H1 (cell line): ENCODE data around the gene HERC3. TPM values are rescaled to one million over a fixed set of nuclear protein-coding genes. Genes with fewer than 3 reads are reported as not detected.
"Not testable (repeated sequence)": the region's sequence is repeated elsewhere in the genome, so short reads cannot be mapped to it uniquely, and the experiment has no call there.

ENCODE experiments used
- CTCF ChIA-PET: fragments of 300-600 bp; sonication (Branson Sonifier 250); formaldehyde crosslinking; loops from one replicate; lab custom pipeline; 2021; ENCODE audit not compliant: partially characterized antibody; lab: Charles Lee
- POLR2A ChIA-PET: fragments of 300-600 bp; sonication (Branson Sonifier 250); formaldehyde crosslinking; loops from one replicate; lab custom pipeline; 2021; ENCODE audit warnings: inconsistent platforms; ENCODE audit not compliant: partially characterized antibody; lab: Charles Lee
- DNase-seq, 2 experiments: peaks; one replicate each; pipeline versions ENCODE4 v3.0.0 to v3.0.0-alpha.2; 2010 to 2022; ENCODE audit warnings: low spot score in 2 of 2, low read depth in 1 of 2, mixed read lengths in 1 of 2
- FAIRE-seq: peaks from 2 replicates; lab custom pipeline; 2011; peaks lifted over from hg19 to GRCh38; lab: Jason Lieb, UNC
- H2AFZ ChIP-seq: 2 replicates; pipeline ENCODE4 v1.8.1; 2012; ENCODE audit warnings: low read length, inconsistent platforms
- H2AK5ac ChIP-seq: 2 replicates; pipeline ENCODE4 v1.6.1; 2013; ENCODE audit warnings: low read depth, low read length
- H2BK120ac ChIP-seq: replicated peaks from 2 replicates; pipeline ENCODE3; 2013; ENCODE audit warnings: low read depth, low read length, inconsistent platforms
- H2BK12ac ChIP-seq: 2 replicates; pipeline ENCODE4 v1.6.1; 2013; ENCODE audit warnings: low read depth, low read length
- H2BK15ac ChIP-seq: 2 replicates; pipeline ENCODE4 v1.6.1; 2013; ENCODE audit warnings: low read length
- H2BK20ac ChIP-seq: 2 replicates; pipeline ENCODE4 v1.6.1; 2013; ENCODE audit warnings: low read length
- H2BK5ac ChIP-seq: 2 replicates; pipeline ENCODE4 v1.6.1; 2013; ENCODE audit warnings: low read depth, low read length
- H3K14ac ChIP-seq: 2 replicates; pipeline ENCODE4 v1.6.1; 2013; ENCODE audit warnings: inconsistent platforms; ENCODE audit not compliant: insufficient read length
- H3K18ac ChIP-seq: 2 replicates; pipeline ENCODE4 v1.6.1; 2013; ENCODE audit warnings: low read length; ENCODE audit errors: extremely low read depth
- H3K23ac ChIP-seq: 2 replicates; pipeline ENCODE4 v1.6.1; 2013; ENCODE audit warnings: inconsistent platforms; ENCODE audit not compliant: insufficient read length
- H3K23me2 ChIP-seq: 2 replicates; pipeline ENCODE4 v1.6.1; 2013; ENCODE audit warnings: low read depth, low read length
- H3K27ac ChIP-seq: 2 replicates; pipeline ENCODE4 v1.6.1; 2011; ENCODE audit warnings: low read depth, low read length, inconsistent platforms
- H3K27me3 ChIP-seq, 4 experiments: replicated peaks in 1 of 4; 1 replicate in 1 of 4; 2 replicates in 3 of 4; pipeline versions ENCODE4 v1.6.1 to v1.8.1; 2011 to 2013; ENCODE audit warnings: low read length in 3 of 4, mild to moderate bottlenecking in 3 of 4, inconsistent platforms in 2 of 4, mixed read lengths in 2 of 4, moderate library complexity in 1 of 4; ENCODE audit not compliant: control insufficient read depth in 3 of 4, insufficient read depth in 3 of 4; ENCODE audit errors: extremely low read depth in 1 of 4
- H3K36me3 ChIP-seq, 4 experiments: 2 replicates each; pipeline versions ENCODE4 v1.6.1 to v1.8.1; 2011 to 2013; ENCODE audit warnings: mild to moderate bottlenecking in 4 of 4, low read length in 3 of 4, moderate library complexity in 2 of 4, control low read depth in 1 of 4, inconsistent platforms in 1 of 4; ENCODE audit not compliant: insufficient read depth in 4 of 4, control insufficient read depth in 2 of 4
- H3K4ac ChIP-seq: replicated peaks from 2 replicates; pipeline ENCODE3; 2013; ENCODE audit warnings: low read length, low read depth, mixed read lengths, inconsistent platforms; ENCODE audit not compliant: insufficient read length
- H3K4me1 ChIP-seq, 4 experiments: replicated peaks in 1 of 4; 1 replicate in 1 of 4; 2 replicates in 3 of 4; pipeline versions ENCODE4 v1.6.1 to v1.8.1; 2011 to 2013; ENCODE audit warnings: low read length in 3 of 4, inconsistent platforms in 2 of 4, mixed read lengths in 1 of 4; ENCODE audit not compliant: insufficient read depth in 4 of 4, control insufficient read depth in 3 of 4
- H3K4me2 ChIP-seq, 2 experiments: 2 replicates each; pipeline versions ENCODE4 v1.6.1 to v1.8.1; 2011 to 2013; ENCODE audit warnings: low read depth in 2 of 2, low read length in 2 of 2, control low read depth in 1 of 2, inconsistent platforms in 1 of 2, mild to moderate bottlenecking in 1 of 2; ENCODE audit not compliant: insufficient read depth in 1 of 2
- H3K4me3 ChIP-seq, 4 experiments: fragments of 200-600, 300-600 bp in 1 of 4; sonication (generic), shearing (Covaris generic), sonication (Bioruptor Twin) in 1 of 4; 2 replicates each; pipeline versions ENCODE4 v1.5.1 to v1.8.1; 2011 to 2016; ENCODE audit warnings: low read length in 4 of 4, low read depth in 3 of 4, control low read depth in 2 of 4, inconsistent platforms in 2 of 4, mild to moderate bottlenecking in 2 of 4, mixed read lengths in 1 of 4, moderate library complexity in 1 of 4; ENCODE audit not compliant: insufficient read depth in 2 of 4; ENCODE audit errors: extremely low read depth in 1 of 4
- H3K56ac ChIP-seq: replicated peaks from 2 replicates; pipeline ENCODE3; 2013; ENCODE audit warnings: low read depth, mild to moderate bottlenecking, mixed read lengths, low read length, inconsistent platforms; ENCODE audit not compliant: insufficient read length
- H3K79me1 ChIP-seq: 2 replicates; pipeline ENCODE4 v1.6.1; 2013; ENCODE audit warnings: low read depth, low read length, control low read depth
- H3K79me2 ChIP-seq, 2 experiments: 2 replicates each; pipeline versions ENCODE4 v1.6.1 to v1.8.1; 2012 to 2013; ENCODE audit warnings: low read length in 2 of 2, mild to moderate bottlenecking in 2 of 2, inconsistent platforms in 1 of 2; ENCODE audit not compliant: insufficient read depth in 2 of 2, control insufficient read depth in 1 of 2
- H3K9ac ChIP-seq, 4 experiments: replicated peaks in 1 of 4; 1 replicate in 1 of 4; 2 replicates in 3 of 4; pipeline versions ENCODE4 v1.6.1 to v1.8.1; 2011 to 2013; ENCODE audit warnings: low read depth in 3 of 4, low read length in 3 of 4, control low read depth in 2 of 4, mild to moderate bottlenecking in 2 of 4, moderate library complexity in 2 of 4, inconsistent platforms in 1 of 4; ENCODE audit errors: extremely low read depth in 1 of 4
- H3K9me3 ChIP-seq, 2 experiments: 2 replicates each; pipeline versions ENCODE4 v1.6.1 to v1.8.1; 2012 to 2013; ENCODE audit warnings: mild to moderate bottlenecking in 2 of 2, moderate library complexity in 2 of 2, control low read depth in 1 of 2, inconsistent platforms in 1 of 2, low read depth in 1 of 2, low read length in 1 of 2, mixed read lengths in 1 of 2; ENCODE audit not compliant: insufficient read depth in 2 of 2
- H4K20me1 ChIP-seq, 2 experiments: replicated peaks in 1 of 2; 2 replicates each; pipeline versions ENCODE3 to v1.8.1; 2011 to 2013; ENCODE audit warnings: inconsistent platforms in 2 of 2, low read length in 2 of 2, mild to moderate bottlenecking in 1 of 2; ENCODE audit not compliant: insufficient read depth in 2 of 2, control insufficient read depth in 1 of 2
- H4K5ac ChIP-seq: 2 replicates; pipeline ENCODE4 v1.6.1; 2013; ENCODE audit warnings: low read length, low read depth, mixed read lengths, inconsistent platforms; ENCODE audit not compliant: insufficient read length
- H4K8ac ChIP-seq: 2 replicates; pipeline ENCODE4 v1.8.0; 2013; ENCODE audit warnings: mild to moderate bottlenecking, moderate library complexity, low read length, inconsistent platforms; ENCODE audit not compliant: insufficient read depth; ENCODE audit errors: extremely low read depth
- H4K91ac ChIP-seq: replicated peaks from 2 replicates; pipeline ENCODE3; 2013; ENCODE audit warnings: low read length, mixed read lengths, inconsistent platforms; ENCODE audit not compliant: insufficient read length
- YY1 ChIP-seq: IDR thresholded peaks from 2 replicates; pipeline ENCODE4 v1.6.1; 2011; ENCODE audit warnings: low read depth, mild to moderate bottlenecking, low read length
- WGBS, 2 experiments: shearing (Covaris generic) in 1 of 2; methylation state at CpG; one replicate each; pipeline versions ENCODE4 v1.1.6 to v1.1.7; 2013 to 2015; ENCODE audit warnings: low lambda C conversion rate in 2 of 2, mixed read lengths in 2 of 2, inconsistent platforms in 1 of 2, low coverage in 1 of 2, missing lambda C conversion rate in 1 of 2; ENCODE audit not compliant: insufficient replicate concordance in 2 of 2, insufficient coverage in 1 of 2, insufficient read length in 1 of 2; ENCODE audit errors: extremely low coverage in 1 of 2, missing lambda C conversion rate in 1 of 2; 5-methylcytosine and 5-hydroxymethylcytosine counted together
- polyA plus RNA-seq, 7 experiments: library from polyadenylated mRNA; depleted of rRNA in 3 of 7; stranded (reverse) in 5 of 7; unstranded in 2 of 7; fragments of >200 nt in 5 of 7; fragments of 200-250 nt in 2 of 7; gene quantifications; 1 replicate in 5 of 7; 2 replicates in 1 of 7; 4 replicates in 1 of 7; pipeline versions ENCODE4 v1.2.1 to v1.2.3, GENCODE V29; 2011 to 2013; ENCODE audit warnings: missing spikeins in 2 of 7, mixed read lengths in 2 of 7
- total RNA-seq: library from RNA; stranded (reverse); fragmentation: NEBNext Ultra II Directional; extraction: Animal tissue kit (Norgen Biotek cat#: 25700); gene quantifications from 2 replicates; pipeline ENCODE4 v1.2.1, GENCODE V29; 2021

HERC3 gene
- total and polyA plus RNA-seq, 2 of the 8 experiments (the other 6 are each of a cell fraction or from before 2014, with no cell fraction given): 1.4 to 5.7 TPM

DNA sequence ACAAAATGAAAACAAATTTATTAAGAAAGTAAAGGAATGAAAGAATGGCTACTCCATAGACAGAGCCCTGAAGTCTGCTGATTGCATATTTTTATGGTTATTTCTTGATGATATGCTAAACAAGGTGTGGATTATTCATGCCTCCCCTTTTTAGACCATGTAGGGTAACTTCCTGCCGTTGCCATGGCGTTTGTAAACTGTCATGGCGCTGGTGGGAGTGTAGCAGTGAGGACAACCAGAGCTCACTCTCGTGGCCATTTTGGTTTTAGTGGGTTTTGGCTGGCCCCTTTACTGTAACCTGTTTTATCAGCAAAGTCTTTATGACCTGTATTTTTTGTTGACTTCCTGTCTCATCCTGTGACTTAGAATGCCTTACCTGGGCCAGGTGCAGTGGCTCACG is 17.5 kb downstream of the HERC3 start:
- H3K36me3 ChIP-seq, H3K4me1 ChIP-seq, H3K79me1 ChIP-seq, H3K18ac ChIP-seq, H3K27ac ChIP-seq, H3K56ac ChIP-seq, H4K91ac ChIP-seq, H2BK12ac ChIP-seq, H3K4me3 ChIP-seq, H2BK120ac ChIP-seq, FAIRE-seq, H3K23me2 ChIP-seq, H2AK5ac ChIP-seq, H4K5ac ChIP-seq, H3K79me2 ChIP-seq, DNase-seq, H2BK20ac ChIP-seq, H3K9ac ChIP-seq, H3K4me2 ChIP-seq, H3K14ac ChIP-seq, H4K8ac ChIP-seq, H2BK15ac ChIP-seq, H2BK5ac ChIP-seq, H2AFZ ChIP-seq, H3K23ac ChIP-seq, H4K20me1 ChIP-seq, H3K27me3 ChIP-seq, H3K9me3 ChIP-seq, H3K4ac ChIP-seq: not testable (repeated sequence)
- TF ChIP-seq YY1: peak; percentile 55; the same call in 1 of the 2 replicates
- CTCF ChIA-PET: interaction anchor here (1.6 kb wide), 1 partner anchor 49 kb away, joined by 4 read pairs; no protein-coding TSS in a partner anchor
- 90% methylated on average over 5 of the region's 5 CpGs; no CpG with 5 or more reads in 1 of the 2 experiments for WGBS, 2 experiments
- POLR2A ChIA-PET: interaction anchor here (1.2 kb wide), 1 partner anchor 10 kb away, joined by 3 read pairs; no protein-coding TSS in a partner anchor
